HG02852 (cell line): ENCODE measurements around the gene BRF1.
"Not testable (repeated sequence)": the region's sequence is repeated elsewhere in the genome, so short reads cannot be mapped to it uniquely, and the experiment has no call there.

Source experiments
- ATAC-seq: cut with Tn5 transposase; IDR thresholded peaks from one replicate; pipeline ENCODE4 v1.9.1; 2021; ENCODE audit warnings: mild to moderate bottlenecking, moderate library complexity; ENCODE audit not compliant: unreplicated experiment

The BRF1 gene

GRCh38 chr14:105333020-105333490, 32.3 kb upstream of the BRF1 start:
- no peak for ATAC-seq

- ATAC-seq: no peak
These were observed 31.6 kb upstream of the BRF1 start for GRCh38 chr14:105332350-105332874.

- no peak for ATAC-seq
These were observed 31.0 kb upstream of the BRF1 start for GRCh38 chr14:105331575-105332349.

- ATAC-seq: no peak
These were observed 29.7 kb upstream of the BRF1 start for GRCh38 chr14:105330491-105330895.

GRCh38 chr14:105329411-105330150, 28.8 kb upstream of the BRF1 start:
- ATAC-seq: no peak

- no peak for ATAC-seq
These were observed 28.0 kb upstream of the BRF1 start for GRCh38 chr14:105328678-105329390.

- ATAC-seq: no peak
These were observed 27.4 kb upstream of the BRF1 start for GRCh38 chr14:105328070-105328677.

- ATAC-seq: not testable (repeated sequence)
These were observed 26.9 kb upstream of the BRF1 start for GRCh38 chr14:105327695-105328045.

- ATAC-seq: no peak
These were observed 26.3 kb upstream of the BRF1 start for GRCh38 chr14:105326891-105327694.

GRCh38 chr14:105326568-105326867, 25.7 kb upstream of the BRF1 start:
- no peak for ATAC-seq

- no peak for ATAC-seq
These were observed 25.1 kb upstream of the BRF1 start for GRCh38 chr14:105325716-105326567.

GRCh38 chr14:105325303-105325702, 24.5 kb upstream of the BRF1 start:
- ATAC-seq: no peak

- no peak for ATAC-seq
These were observed 24.1 kb upstream of the BRF1 start for GRCh38 chr14:105324871-105325270.

- ATAC-seq: no peak
These were observed 23.4 kb upstream of the BRF1 start for GRCh38 chr14:105324080-105324778.

GRCh38 chr14:105323663-105324062, 22.9 kb upstream of the BRF1 start:
- no peak for ATAC-seq

- no peak for ATAC-seq
These were observed 22.2 kb upstream of the BRF1 start for GRCh38 chr14:105322791-105323556.

- ATAC-seq: no peak
These were observed 16.7 kb upstream of the BRF1 start for GRCh38 chr14:105317546-105317945.

- no peak for ATAC-seq
These were observed 16.2 kb upstream of the BRF1 start for GRCh38 chr14:105316968-105317510.
